A549 (cell line): ENCODE measurements around the gene AHR. TPM values are rescaled to one million over a fixed set of nuclear protein-coding genes. Genes with fewer than 3 reads are reported as not detected.
A peak's percentile ranks its signal among the peaks of the same experiment; 100 is the strongest.

ENCODE experiments used
- ATAC-seq, 2 experiments: fragments of 200-7000 bp in 1 of 2; fragments of >200 bp in 1 of 2; cut with Nextera tagmentation in 1 of 2; cut with Tn5 transposase in 1 of 2; 3 replicates each; pipeline versions ENCODE4 v1.8.0 to v1.9.1; 2018 to 2020; ENCODE audit warnings: mild to moderate bottlenecking in 1 of 2, moderate library complexity in 1 of 2
- CTCF ChIA-PET: fragments of 300-600 bp; sonication (Branson Sonifier 250); formaldehyde crosslinking; extraction: SDS; loops from one replicate; lab custom pipeline; 2021; ENCODE audit warnings: antibody characterized with exemption, inconsistent platforms; lab: Yijun Ruan, JAX
- POLR2A ChIA-PET: fragments of 350-600 bp; formaldehyde crosslinking; extraction: SDS; loops from one replicate; lab custom pipeline; 2021; ENCODE audit warnings: antibody characterized with exemption, inconsistent platforms; lab: Yijun Ruan, JAX
- DNase-seq, 2 experiments: peaks; one replicate each; pipeline versions ENCODE4 v3.0.0 to v3.0.0-alpha.2; 2011 to 2016; ENCODE audit warnings: low read depth in 1 of 2, low spot score in 1 of 2
- FAIRE-seq: peaks from 2 replicates; lab custom pipeline; 2011; peaks lifted over from hg19 to GRCh38; lab: Jason Lieb, UNC
- H3K27ac ChIP-seq, 2 experiments: fragments of >200 bp; sonication (Bioruptor Twin); formaldehyde crosslinking; 3 replicates each; pipeline ENCODE4 v1.5.1; 2016 to 2017
- H3K4me1 ChIP-seq: fragments of >200 bp; sonication (Bioruptor Twin); formaldehyde crosslinking; 3 replicates; pipeline ENCODE4 v1.6.1; 2016
- H3K4me2 ChIP-seq: fragments of >200 bp; sonication (Bioruptor Twin); formaldehyde crosslinking; 3 replicates; pipeline ENCODE4 v1.6.1; 2016
- H3K4me3 ChIP-seq: fragments of >200 bp; sonication (Bioruptor Twin); formaldehyde crosslinking; 3 replicates; pipeline ENCODE4 v1.5.1; 2016
- H3K9me3 ChIP-seq: fragments of >200 bp; sonication (Bioruptor Twin); formaldehyde crosslinking; 3 replicates; pipeline ENCODE4 v1.6.1; 2016
- CBX8 ChIP-seq: fragments of 200-600 bp; sonication (generic); IDR thresholded peaks from 2 replicates; pipeline ENCODE4 v1.6.1; 2016
- EHF ChIP-seq: fragments of 250-450 bp; sonication (Bioruptor Pico); IDR thresholded peaks from 2 replicates; pipeline ENCODE4 v1.5.0; 2020; ENCODE audit warnings: mild to moderate bottlenecking
- ESRRA ChIP-seq: fragments of 150-350 bp; IDR thresholded peaks from 2 replicates; pipeline ENCODE4 v1.6.1; 2014; ENCODE audit warnings: mild to moderate bottlenecking, low read length, borderline replicate concordance
- FOSB ChIP-seq: fragments of 250-450 bp; sonication (Bioruptor Pico); IDR thresholded peaks from 2 replicates; pipeline ENCODE4 v1.5.0; 2020; ENCODE audit warnings: mild to moderate bottlenecking, moderate library complexity
- GATA3 ChIP-seq: IDR thresholded peaks from 2 replicates; pipeline ENCODE4 v1.6.1; 2012; ENCODE audit warnings: borderline replicate concordance
- HEYL ChIP-seq: fragments of 250-450 bp; sonication (Bioruptor Pico); IDR thresholded peaks from 2 replicates; pipeline ENCODE4 v1.8.0; 2021; ENCODE audit warnings: mild to moderate bottlenecking, moderate library complexity
- HOXA7 ChIP-seq: fragments of 250-450 bp; sonication (Bioruptor Pico); IDR thresholded peaks from 2 replicates; pipeline ENCODE4 v1.5.0; 2020; ENCODE audit warnings: mild to moderate bottlenecking, moderate library complexity
- KDM1A ChIP-seq: fragments of 200-600 bp; sonication (generic); IDR thresholded peaks from 2 replicates; pipeline ENCODE4 v1.6.1; 2016; ENCODE audit warnings: low read depth, mild to moderate bottlenecking
- MYC ChIP-seq: IDR thresholded peaks from 2 replicates; pipeline ENCODE4 v1.6.1; 2012; ENCODE audit warnings: mild to moderate bottlenecking, inconsistent platforms, low read length, improper control_type of control experiment, borderline replicate concordance
- POLR2A ChIP-seq: IDR thresholded peaks from 2 replicates; pipeline ENCODE4 v1.6.1; 2012; ENCODE audit warnings: mild to moderate bottlenecking, low read length
- RAD21 ChIP-seq, 2 experiments: fragments of >200 bp in 1 of 2; sonication (Bioruptor Twin) in 1 of 2; formaldehyde crosslinking in 1 of 2; IDR thresholded peaks in 1 of 2; conservative IDR thresholded peaks in 1 of 2; 2 replicates in 1 of 2; 3 replicates in 1 of 2; pipeline ENCODE4 v1.6.1; 2012 to 2018; ENCODE audit warnings: inconsistent platforms in 1 of 2
- RNF2 ChIP-seq: fragments of 200-600 bp; sonication (generic); IDR thresholded peaks from 2 replicates; pipeline ENCODE4 v1.6.1; 2016; ENCODE audit warnings: low read depth, mild to moderate bottlenecking, antibody characterized with exemption, moderate library complexity, borderline replicate concordance
- SREBF2 ChIP-seq: fragments of 450-650 bp; IDR thresholded peaks from 2 replicates; pipeline ENCODE4 v1.6.1; 2014; ENCODE audit warnings: mild to moderate bottlenecking, moderate library complexity
- TFCP2L1 ChIP-seq: fragments of 250-450 bp; sonication (Bioruptor Pico); IDR thresholded peaks from 2 replicates; pipeline ENCODE4 v1.5.0; 2021; ENCODE audit warnings: mild to moderate bottlenecking
- ZFP36 ChIP-seq: fragments of 450-650 bp; IDR thresholded peaks from 2 replicates; pipeline ENCODE4 v1.6.1; 2014; ENCODE audit warnings: borderline replicate concordance; ENCODE audit not compliant: partially characterized antibody
- ZSCAN20 ChIP-seq: fragments of 250-450 bp; sonication (Bioruptor Pico); IDR thresholded peaks from 2 replicates; pipeline ENCODE4 v1.8.0; 2022; ENCODE audit warnings: mild to moderate bottlenecking, moderate library complexity
- WGBS: methylation state at CpG from one replicate; pipeline ENCODE4 v1.1.6; 2017; ENCODE audit errors: missing lambda C conversion rate; 5-methylcytosine and 5-hydroxymethylcytosine counted together
- polyA plus RNA-seq, 4 experiments: library from polyadenylated mRNA; depleted of rRNA in 3 of 4; stranded (reverse); fragments of >200 nt; fragmentation: RNase III in 1 of 4; extraction: RNeasy Plus Mini Kit Qiagen cat#74134 plus additional on column Dnase treatment in 1 of 4; gene quantifications; 2 replicates in 3 of 4; 3 replicates in 1 of 4; pipeline ENCODE4 v1.2.3, GENCODE V29; 2011 to 2017
- TF ChIP-seq, protein P1 (sequence below): fragments of 250-450 bp; sonication (Bioruptor Pico); IDR thresholded peaks from 2 replicates; pipeline ENCODE4 v1.5.0; 2020; ENCODE audit warnings: low read depth, mild to moderate bottlenecking, moderate library complexity
- TF ChIP-seq, protein P2 (sequence below): fragments of >200 bp; sonication (Bioruptor Twin); formaldehyde crosslinking; IDR thresholded peaks from 3 replicates; pipeline ENCODE4 v1.6.1; 2016
- TF ChIP-seq, protein P3 (sequence below): fragments of >200 bp; sonication (Bioruptor Twin); formaldehyde crosslinking; IDR thresholded peaks from 3 replicates; pipeline ENCODE4 v1.5.1; 2016
- TF ChIP-seq, protein P4 (sequence below): IDR thresholded peaks from 2 replicates; pipeline ENCODE4 v1.6.1; 2012

Gene AHR
- polyA plus RNA-seq, 2 of the 4 experiments (the other 2 are of a cell fraction), result 9.1 to 14.3 TPM

DNA sequence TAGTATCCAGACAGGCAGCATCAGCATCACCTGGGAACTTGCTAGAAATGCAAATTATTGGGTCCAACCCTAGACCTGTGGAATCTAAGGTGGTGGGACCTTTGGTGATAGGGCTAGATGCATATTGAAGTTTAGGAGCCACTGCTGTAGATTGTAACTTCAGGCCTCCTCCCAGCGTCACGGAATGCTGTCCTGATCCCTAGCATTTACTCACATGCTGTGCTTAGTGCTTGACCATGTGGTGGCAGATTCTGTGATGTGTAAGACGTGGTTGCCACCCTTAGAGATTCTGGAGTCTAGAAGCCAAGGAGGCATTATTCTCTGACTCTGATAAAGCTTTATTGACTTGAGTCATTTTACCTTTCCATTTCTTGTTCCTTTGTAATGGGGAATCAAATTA is 13.5 kb downstream of the AHR start:
- no peak overlapping the region for H3K4me3 ChIP-seq
- ChIA-PET POLR2A (no interaction called here), CTCF (no interaction called here)
- H3K9me3 ChIP-seq, result no peaks in the 10 kb centered on the region
- peak in 1 of 2 experiments; percentile 44; a peak in 1 of 6 replicates for ATAC-seq
- WGBS, result 88% methylated on average over 3 of the region's 3 CpGs
- DNase-seq, result no peak
- H3K4me2 ChIP-seq, result no peak overlapping the region
- H3K27ac ChIP-seq, result peak overlapping the region in 1 of 2 experiments; percentile 19; a peak in 1 of 6 replicates
- TF ChIP-seq CBX8, result no peak
- no peak for TF ChIP-seq KDM1A
- no peak for TF ChIP-seq MYC
- TF ChIP-seq ZSCAN20 (CRISPR knock-in tag), result no peak
- no peak for TF ChIP-seq HOXA7 (CRISPR knock-in tag)
- TF ChIP-seq, protein P1, sequence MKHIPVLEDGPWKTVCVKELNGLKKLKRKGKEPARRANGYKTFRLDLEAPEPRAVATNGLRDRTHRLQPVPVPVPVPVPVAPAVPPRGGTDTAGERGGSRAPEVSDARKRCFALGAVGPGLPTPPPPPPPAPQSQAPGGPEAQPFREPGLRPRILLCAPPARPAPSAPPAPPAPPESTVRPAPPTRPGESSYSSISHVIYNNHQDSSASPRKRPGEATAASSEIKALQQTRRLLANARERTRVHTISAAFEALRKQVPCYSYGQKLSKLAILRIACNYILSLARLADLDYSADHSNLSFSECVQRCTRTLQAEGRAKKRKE (CRISPR knock-in tag), result no peak
- TF ChIP-seq FOSB (CRISPR knock-in tag), result no peak
- TF ChIP-seq SREBF2, result no peak
- TF ChIP-seq RAD21 (conservative IDR thresholded peaks at IDR 0.05 in 1 of 2, IDR thresholded peaks at IDR 0.05 in 1 of 2), result no peak
- no peak for TF ChIP-seq RNF2
- no peak for TF ChIP-seq ESRRA
- TF ChIP-seq HEYL (CRISPR knock-in tag), result no peak
- TF ChIP-seq EHF (CRISPR knock-in tag), result no peak
- peaks cover 53% of the 10 kb centered on the region for H3K4me1 ChIP-seq
- FAIRE-seq, result no peak

DNA sequence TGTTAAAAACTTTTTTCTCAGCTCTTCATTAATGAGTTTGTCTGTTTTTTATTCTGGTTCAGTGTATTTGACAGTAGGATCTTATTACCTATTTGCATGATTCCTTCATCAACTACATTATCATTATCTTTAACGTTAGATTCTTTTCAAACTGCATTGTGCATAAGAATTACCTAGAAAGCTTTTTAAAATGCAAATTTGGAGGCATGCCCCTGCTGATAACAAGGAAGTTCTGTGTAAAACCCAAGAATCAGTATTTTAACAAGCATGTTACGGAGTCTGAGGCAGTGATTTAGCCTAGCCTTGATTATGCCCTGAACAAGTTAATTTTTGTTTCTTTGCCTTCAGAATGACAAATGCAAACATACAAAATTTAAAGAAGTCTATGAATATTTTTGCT is 14.2 kb downstream of the AHR start:
- H3K4me2 ChIP-seq, result no peak overlapping the region
- H3K4me1 ChIP-seq, result peaks cover 53% of the 10 kb centered on the region
- no peaks in the 10 kb centered on the region for H3K9me3 ChIP-seq
- CTCF ChIA-PET, result no interaction called here
- ATAC-seq (no peak), FAIRE-seq (no peak), DNase-seq (no peak)
- 94% methylated on average over 2 of the region's 2 CpGs for WGBS
- H3K27ac ChIP-seq, result no peak overlapping the region
- POLR2A ChIA-PET, result no interaction called here
- TF ChIP-seq, protein P2, sequence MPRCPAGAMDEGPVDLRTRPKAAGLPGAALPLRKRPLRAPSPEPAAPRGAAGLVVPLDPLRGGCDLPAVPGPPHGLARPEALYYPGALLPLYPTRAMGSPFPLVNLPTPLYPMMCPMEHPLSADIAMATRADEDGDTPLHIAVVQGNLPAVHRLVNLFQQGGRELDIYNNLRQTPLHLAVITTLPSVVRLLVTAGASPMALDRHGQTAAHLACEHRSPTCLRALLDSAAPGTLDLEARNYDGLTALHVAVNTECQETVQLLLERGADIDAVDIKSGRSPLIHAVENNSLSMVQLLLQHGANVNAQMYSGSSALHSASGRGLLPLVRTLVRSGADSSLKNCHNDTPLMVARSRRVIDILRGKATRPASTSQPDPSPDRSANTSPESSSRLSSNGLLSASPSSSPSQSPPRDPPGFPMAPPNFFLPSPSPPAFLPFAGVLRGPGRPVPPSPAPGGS, result no peak
- no peak for TF ChIP-seq ZFP36
- TF ChIP-seq, protein P3, sequence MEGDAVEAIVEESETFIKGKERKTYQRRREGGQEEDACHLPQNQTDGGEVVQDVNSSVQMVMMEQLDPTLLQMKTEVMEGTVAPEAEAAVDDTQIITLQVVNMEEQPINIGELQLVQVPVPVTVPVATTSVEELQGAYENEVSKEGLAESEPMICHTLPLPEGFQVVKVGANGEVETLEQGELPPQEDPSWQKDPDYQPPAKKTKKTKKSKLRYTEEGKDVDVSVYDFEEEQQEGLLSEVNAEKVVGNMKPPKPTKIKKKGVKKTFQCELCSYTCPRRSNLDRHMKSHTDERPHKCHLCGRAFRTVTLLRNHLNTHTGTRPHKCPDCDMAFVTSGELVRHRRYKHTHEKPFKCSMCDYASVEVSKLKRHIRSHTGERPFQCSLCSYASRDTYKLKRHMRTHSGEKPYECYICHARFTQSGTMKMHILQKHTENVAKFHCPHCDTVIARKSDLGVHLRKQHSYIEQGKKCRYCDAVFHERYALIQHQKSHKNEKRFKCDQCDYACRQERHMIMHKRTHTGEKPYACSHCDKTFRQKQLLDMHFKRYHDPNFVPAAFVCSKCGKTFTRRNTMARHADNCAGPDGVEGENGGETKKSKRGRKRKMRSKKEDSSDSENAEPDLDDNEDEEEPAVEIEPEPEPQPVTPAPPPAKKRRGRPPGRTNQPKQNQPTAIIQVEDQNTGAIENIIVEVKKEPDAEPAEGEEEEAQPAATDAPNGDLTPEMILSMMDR, result no peak
- TF ChIP-seq GATA3, result no peak
- TF ChIP-seq POLR2A, result no peak
- TF ChIP-seq, protein P4, sequence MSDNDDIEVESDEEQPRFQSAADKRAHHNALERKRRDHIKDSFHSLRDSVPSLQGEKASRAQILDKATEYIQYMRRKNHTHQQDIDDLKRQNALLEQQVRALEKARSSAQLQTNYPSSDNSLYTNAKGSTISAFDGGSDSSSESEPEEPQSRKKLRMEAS, result no peak
- TF ChIP-seq TFCP2L1, result no peak
- no peak overlapping the region for H3K4me3 ChIP-seq

DNA sequence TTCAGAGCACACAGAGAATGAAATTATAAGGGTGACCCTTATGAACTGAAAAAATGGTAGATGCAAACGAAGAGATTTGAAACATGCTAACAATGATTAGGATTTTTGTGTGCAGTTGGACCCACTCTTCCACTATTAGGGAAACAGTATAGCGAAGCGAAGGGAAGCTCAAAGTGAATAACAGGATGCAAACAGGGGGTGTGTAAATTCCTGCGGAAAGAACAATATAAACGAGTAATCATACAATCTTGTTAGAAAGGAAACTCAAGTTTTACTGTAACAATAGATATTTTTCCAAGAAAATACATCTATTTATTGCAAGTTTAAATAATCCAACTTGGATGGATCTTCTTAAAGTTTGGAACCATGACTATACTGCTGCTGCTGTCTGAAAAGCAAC is 14.7 kb downstream of the AHR start:
- CTCF ChIA-PET, result no interaction called here

More for the DNA sequence above, 14.7 kb downstream of the AHR start:
- H3K4me1 ChIP-seq, result peaks cover 53% of the 10 kb centered on the region
- no peak overlapping the region for H3K27ac ChIP-seq
- 93% methylated on average over 5 of the region's 5 CpGs for WGBS
- TF ChIP-seq RAD21 (conservative IDR thresholded peaks at IDR 0.05 in 1 of 2, IDR thresholded peaks at IDR 0.05 in 1 of 2), result no peak
- H3K4me2 ChIP-seq, result no peak overlapping the region
- H3K9me3 ChIP-seq, result no peaks in the 10 kb centered on the region
- no peak overlapping the region for H3K4me3 ChIP-seq
- no peak for FAIRE-seq
- POLR2A ChIA-PET, result no interaction called here
- no peak for ATAC-seq
- DNase-seq, result no peak
